Esophagus muscularis mucosa (tissue), 4 donors: ENCODE measurements around the gene NF2. TPM values are rescaled to one million over a fixed set of nuclear protein-coding genes. Genes with fewer than 3 reads are reported as not detected.

Source experiments
- DNase-seq: peaks from one replicate; pipeline ENCODE4 v3.0.0-alpha.2; 2017; ENCODE audit errors: extremely low spot score
- H3K27ac ChIP-seq, 4 donors: fragments of 200-600 bp; sonication (generic); replicated peaks in 1 of 4; 1 replicate in 3 of 4; 2 replicates in 1 of 4; pipeline ENCODE4 v1.5.1; 2016 to 2019; ENCODE audit warnings: mild to moderate bottlenecking in 1 of 4
- H3K27me3 ChIP-seq, 4 donors: fragments of 200-600 bp; sonication (generic); one replicate each; pipeline versions ENCODE4 v1.5.1 to v1.6.0; 2016 to 2019
- H3K36me3 ChIP-seq, 4 donors: fragments of 200-600 bp; sonication (generic); one replicate each; pipeline ENCODE4 v1.5.1; 2016 to 2019
- H3K4me1 ChIP-seq, 4 donors: fragments of 200-600 bp; sonication (generic); one replicate each; pipeline ENCODE4 v1.5.1; 2016 to 2019
- H3K4me3 ChIP-seq, 4 donors: fragments of 200-600 bp; sonication (generic); 1 replicate in 2 of 4; 2 replicates in 2 of 4; pipeline ENCODE4 v1.5.1; 2016 to 2019; ENCODE audit warnings: mild to moderate bottlenecking in 4 of 4, moderate library complexity in 1 of 4
- H3K9me3 ChIP-seq, 4 donors: fragments of 200-600 bp; sonication (generic); 1 replicate in 3 of 4; 2 replicates in 1 of 4; pipeline ENCODE4 v1.5.1; 2016 to 2019
- CTCF ChIP-seq, 3 experiments: fragments of 200-600 bp in 2 of 3; fragments of 450-650 bp in 1 of 3; sonication (generic) in 2 of 3; IDR thresholded peaks; one replicate each; pipeline ENCODE4 v1.5.1; 2017 to 2019; ENCODE audit warnings: antibody characterized with exemption in 3 of 3, mild to moderate bottlenecking in 2 of 3, moderate library complexity in 1 of 3
- EP300 ChIP-seq: sonication (generic); formaldehyde crosslinking; IDR thresholded peaks from one replicate; pipeline ENCODE4 v1.6.1; 2017; ENCODE audit warnings: antibody characterized with exemption
- POLR2A ChIP-seq: fragments of 450-650 bp; IDR thresholded peaks from one replicate; pipeline ENCODE4 v1.6.1; 2017; ENCODE audit warnings: antibody characterized with exemption, moderate library complexity, mild to moderate bottlenecking, low read depth
- POLR2AphosphoS5 ChIP-seq, 2 donors: sonication (generic); formaldehyde crosslinking; IDR thresholded peaks; one replicate each; pipeline ENCODE4 v1.6.1; 2017; ENCODE audit warnings: antibody characterized with exemption in 2 of 2
- WGBS: methylation state at CpG from one replicate; pipeline ENCODE4 v1.1.5; 2018; 5-methylcytosine and 5-hydroxymethylcytosine counted together
- intact Hi-C: fragments of 100-400 bp; cut with DNase I; formaldehyde crosslinking; loops from one replicate; pipeline ENCODE4 v1.15.1; 2023
- total RNA-seq, 4 donors: library from RNA; depleted of rRNA; stranded (reverse); fragments of >200 nt; gene quantifications; one replicate each; pipeline versions ENCODE4 v1.1.0 to v1.2.1, GENCODE V29; 2016

The NF2 gene
- total RNA-seq, 4 donors from 2014 or later: 34.5 to 47.3 (median 42.0) TPM

GRCh38 chr22:29673361-29674066 lies 70.1 kb downstream of the NF2 start:
- no peak for DNase-seq
- no peak overlapping the region for H3K27ac ChIP-seq
- TF ChIP-seq CTCF (IDR thresholded peaks at IDR 0.05) (no peak), POLR2AphosphoS5 (IDR thresholded peaks at IDR 0.05) (no peak), POLR2A (no peak), EP300 (no peak)
- no peaks in the 10 kb centered on the region for H3K27me3 ChIP-seq
- H3K36me3 ChIP-seq: peaks cover 67 to 100% (median 94%) of the 10 kb centered on the region in 4 donors
- H3K4me3 ChIP-seq: no peak overlapping the region
- no peaks in the 10 kb centered on the region for H3K9me3 ChIP-seq
- intact Hi-C loops: no loop called here
- 81% methylated on average over 11 of the region's 14 CpGs for WGBS
- no peaks in the 10 kb centered on the region for H3K4me1 ChIP-seq

DNA sequence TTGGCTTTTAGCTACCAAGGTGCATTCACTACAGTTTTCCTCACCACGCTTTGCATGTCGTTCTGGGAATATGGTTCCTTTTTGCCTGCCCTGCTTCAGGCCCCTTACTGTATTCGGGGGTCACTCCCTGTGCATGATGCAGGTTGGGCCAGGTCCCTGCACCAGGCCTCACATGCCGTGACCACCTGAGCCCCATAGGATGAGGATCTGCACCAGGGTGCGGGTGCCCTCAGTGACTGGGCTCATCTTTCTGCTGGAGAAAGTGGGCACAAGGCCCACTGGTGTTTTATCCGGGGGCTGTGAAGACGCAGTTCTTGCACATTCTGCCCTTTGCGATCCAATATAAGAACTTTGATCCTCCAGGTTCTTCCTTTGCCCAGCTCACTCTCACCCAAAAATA lies 70.7 kb downstream of the NF2 start:
- intact Hi-C loops: no loop called here
- no peak overlapping the region for H3K4me3 ChIP-seq
- no peak for TF ChIP-seq EP300
- TF ChIP-seq CTCF (IDR thresholded peaks at IDR 0.05): no peak
- no peaks in the 10 kb centered on the region for H3K27me3 ChIP-seq
- DNase-seq: no peak
- H3K4me1 ChIP-seq: no peaks in the 10 kb centered on the region
- no peaks in the 10 kb centered on the region for H3K9me3 ChIP-seq
- peaks cover 67 to 100% (median 94%) of the 10 kb centered on the region in 4 donors for H3K36me3 ChIP-seq
- WGBS: 91% methylated on average over 7 of the region's 8 CpGs
- H3K27ac ChIP-seq: no peak overlapping the region

DNA sequence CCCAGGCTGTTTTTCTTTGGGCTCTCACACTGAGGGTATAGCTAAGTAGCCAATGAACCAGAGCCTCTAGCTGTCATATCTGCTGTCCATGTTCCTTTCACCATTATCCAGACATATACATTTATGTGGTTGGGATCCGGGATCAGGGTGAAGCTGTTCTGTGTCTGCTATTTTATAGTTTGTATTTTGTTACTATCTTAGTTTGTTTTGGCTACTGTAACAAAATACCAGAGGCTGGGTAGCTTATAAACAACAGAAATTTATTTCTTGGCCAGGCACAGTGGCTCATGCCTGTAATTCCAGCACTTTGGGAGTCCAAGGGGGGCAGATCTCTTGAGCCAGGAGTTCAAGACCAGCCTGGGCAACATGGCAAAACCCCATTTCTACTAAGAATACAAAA lies 75.9 kb downstream of the NF2 start:
- H3K27ac ChIP-seq: no peak overlapping the region
- intact Hi-C loops: no loop called here
- no peaks in the 10 kb centered on the region for H3K27me3 ChIP-seq
- TF ChIP-seq POLR2AphosphoS5 (IDR thresholded peaks at IDR 0.05): no peak
- no peak for TF ChIP-seq POLR2A
- TF ChIP-seq CTCF (IDR thresholded peaks at IDR 0.05): no peak
- TF ChIP-seq EP300: no peak
- peaks cover 52 to 100% (median 98%) of the 10 kb centered on the region in 4 donors for H3K36me3 ChIP-seq
- WGBS: 85% methylated on average over 1 of the region's 1 CpG
- H3K4me3 ChIP-seq: no peak overlapping the region
- DNase-seq: no peak
- no peaks in the 10 kb centered on the region for H3K4me1 ChIP-seq
- no peaks in the 10 kb centered on the region for H3K9me3 ChIP-seq

DNA sequence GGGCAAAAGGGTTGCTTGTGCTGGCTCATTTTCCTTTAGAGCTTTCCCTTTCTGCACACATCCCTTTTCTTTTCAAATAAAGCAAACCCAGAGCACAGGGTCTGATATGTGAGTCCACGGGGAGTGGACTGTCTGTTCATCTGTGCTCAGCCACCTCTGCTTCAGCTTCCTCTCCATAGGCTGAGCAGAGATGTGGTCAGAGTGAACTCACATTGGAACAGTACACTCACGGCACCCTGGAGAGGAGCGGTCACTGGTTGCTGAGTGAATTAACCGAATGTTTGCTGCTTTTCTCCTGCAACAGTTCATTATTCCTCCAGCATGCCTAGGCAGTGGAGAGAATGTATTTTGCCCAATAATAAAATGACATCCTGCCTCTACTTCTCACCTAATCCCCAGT lies 80.1 kb downstream of the NF2 start:
- no peaks in the 10 kb centered on the region for H3K27me3 ChIP-seq
- H3K4me1 ChIP-seq: no peaks in the 10 kb centered on the region
- H3K4me3 ChIP-seq: no peak overlapping the region
- DNase-seq: no peak
- WGBS: 94% methylated on average over 4 of the region's 4 CpGs
- peaks cover 25 to 100% (median 93%) of the 10 kb centered on the region in 4 donors for H3K36me3 ChIP-seq
- no peaks in the 10 kb centered on the region for H3K9me3 ChIP-seq
- no peak overlapping the region for H3K27ac ChIP-seq
- TF ChIP-seq POLR2A: no peak
- no peak for TF ChIP-seq POLR2AphosphoS5 (IDR thresholded peaks at IDR 0.05)
- no peak for TF ChIP-seq CTCF (IDR thresholded peaks at IDR 0.05)
- no peak for TF ChIP-seq EP300
- intact Hi-C loops: no loop called here

GRCh38 chr22:29684244-29684643 lies 80.8 kb downstream of the NF2 start:
- intact Hi-C loops: no loop called here
- peaks cover 0 to under 1% (median 0%) of the 10 kb centered on the region in 4 donors for H3K4me1 ChIP-seq
- no peak for TF ChIP-seq CTCF (IDR thresholded peaks at IDR 0.05)
- TF ChIP-seq EP300: no peak
- TF ChIP-seq POLR2A: no peak
- no peak for TF ChIP-seq POLR2AphosphoS5 (IDR thresholded peaks at IDR 0.05)
- no peaks in the 10 kb centered on the region for H3K27me3 ChIP-seq
- WGBS: 100% methylated on average over 4 of the region's 4 CpGs
- no peak for DNase-seq
- H3K36me3 ChIP-seq: peaks cover 19 to 94% (median 86%) of the 10 kb centered on the region in 4 donors
- H3K9me3 ChIP-seq: no peaks in the 10 kb centered on the region
- H3K27ac ChIP-seq: no peak overlapping the region
- no peak overlapping the region for H3K4me3 ChIP-seq
